Esophagus squamous epithelium (tissue), 5 donors: ENCODE data around the gene FAU. TPM values are rescaled to one million over a fixed set of nuclear protein-coding genes. Genes with fewer than 3 reads are reported as not detected.
"Not testable (repeated sequence)": the region's sequence is repeated elsewhere in the genome, so short reads cannot be mapped to it uniquely, and the experiment has no call there.

ENCODE experiments used
- DNase-seq: peaks from one replicate; lab custom pipeline; 2025; lab: John Stamatoyannopoulos, UW
- H3K27ac ChIP-seq, 4 donors: fragments of 200-600 bp; sonication (generic); one replicate each; pipeline ENCODE4 v1.5.1; 2016 to 2019; ENCODE audit warnings: mild to moderate bottlenecking in 1 of 4
- H3K27me3 ChIP-seq, 4 donors: fragments of 200-600 bp; sonication (generic); 1 replicate in 3 of 4; 2 replicates in 1 of 4; pipeline versions ENCODE4 v1.5.1 to v1.6.0; 2017 to 2021; ENCODE audit warnings: antibody characterized with exemption in 1 of 4
- H3K36me3 ChIP-seq, 3 donors: fragments of 200-600 bp; sonication (generic); one replicate each; pipeline ENCODE4 v1.5.1; 2016 to 2019
- H3K4me1 ChIP-seq, 3 donors: fragments of 200-600 bp; sonication (generic); one replicate each; pipeline ENCODE4 v1.5.1; 2017 to 2019
- H3K4me3 ChIP-seq, 4 donors: fragments of 200-600 bp; sonication (generic); 1 replicate in 3 of 4; 2 replicates in 1 of 4; pipeline ENCODE4 v1.5.1; 2016 to 2019; ENCODE audit warnings: mild to moderate bottlenecking in 2 of 4, moderate library complexity in 1 of 4
- H3K9me3 ChIP-seq, 3 donors: fragments of 200-600 bp; sonication (generic); one replicate each; pipeline ENCODE4 v1.5.1; 2016 to 2019
- POLR2A ChIP-seq, 4 donors: fragments of 450-650 bp; IDR thresholded peaks; one replicate each; pipeline ENCODE4 v1.6.1; 2017; ENCODE audit warnings: antibody characterized with exemption in 4 of 4, mild to moderate bottlenecking in 4 of 4, moderate library complexity in 3 of 4
- WGBS, 2 donors: methylation state at CpG; one replicate each; pipeline ENCODE4 v1.1.5; 2018; 5-methylcytosine and 5-hydroxymethylcytosine counted together
- intact Hi-C: fragments of 100-400 bp; cut with DNase I; formaldehyde crosslinking; loops from one replicate; pipeline ENCODE4 v1.15.0; 2022
- total RNA-seq, 4 donors: library from RNA; depleted of rRNA; stranded (reverse); fragments of >200 nt; gene quantifications; one replicate each; pipeline ENCODE4 v1.1.0, GENCODE V29; 2016
- TF ChIP-seq, protein P1 (sequence below), 6 experiments: fragments of 450-650 bp in 4 of 6; fragments of 200-600 bp in 2 of 6; sonication (generic) in 2 of 6; IDR thresholded peaks; one replicate each; pipeline ENCODE4 v1.5.1; 2016 to 2019; ENCODE audit warnings: antibody characterized with exemption in 6 of 6, mild to moderate bottlenecking in 4 of 6, moderate library complexity in 4 of 6
- donor health status: DM: yes; HTN: yes; CAD: no.

Gene FAU
- total RNA-seq, 4 donors from 2014 or later = 436 to 777 (median 528) TPM

DNA sequence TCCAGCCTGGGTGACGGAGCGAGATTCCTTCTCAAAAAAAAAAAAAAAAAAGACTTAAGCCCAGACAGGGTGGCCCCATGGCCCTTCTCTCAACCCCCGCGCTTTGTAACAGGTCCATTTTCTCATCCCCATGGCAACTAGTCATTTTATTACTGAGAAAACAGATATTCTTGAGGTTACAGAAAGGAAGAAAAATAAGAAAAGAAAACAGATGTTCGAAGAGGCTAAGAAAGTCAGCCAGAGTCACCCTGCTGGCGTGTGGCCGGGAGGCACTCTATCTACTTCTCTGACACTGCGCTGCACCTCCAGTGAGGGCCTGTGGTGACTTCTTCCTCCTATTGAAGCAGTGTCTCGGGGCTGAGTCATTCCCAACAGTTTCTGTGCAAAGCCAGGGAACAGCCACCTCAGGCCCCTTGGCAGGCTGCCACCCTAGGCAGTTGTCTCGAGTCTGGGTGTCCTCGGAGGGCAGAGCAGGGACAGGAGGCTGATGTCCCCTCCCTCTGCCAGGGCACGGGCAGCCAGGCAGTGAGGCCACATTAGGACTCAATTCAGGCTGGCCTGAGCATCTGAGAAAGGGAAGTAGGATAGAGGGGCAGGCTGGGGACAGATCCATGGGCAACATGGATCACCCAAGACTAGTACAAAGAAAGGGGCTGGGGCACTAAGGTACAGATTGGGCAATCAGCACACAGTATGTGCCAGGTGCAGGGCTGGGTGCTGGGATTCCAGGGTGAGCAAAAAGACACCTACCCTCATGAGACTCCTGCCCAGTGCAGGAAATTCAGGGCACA lies 28.8 kb upstream of the FAU start:
- 15 to 35% methylated on average over 8 to 10 of the region's 12 CpGs for WGBS, 2 donors
- TF ChIP-seq, protein P1, sequence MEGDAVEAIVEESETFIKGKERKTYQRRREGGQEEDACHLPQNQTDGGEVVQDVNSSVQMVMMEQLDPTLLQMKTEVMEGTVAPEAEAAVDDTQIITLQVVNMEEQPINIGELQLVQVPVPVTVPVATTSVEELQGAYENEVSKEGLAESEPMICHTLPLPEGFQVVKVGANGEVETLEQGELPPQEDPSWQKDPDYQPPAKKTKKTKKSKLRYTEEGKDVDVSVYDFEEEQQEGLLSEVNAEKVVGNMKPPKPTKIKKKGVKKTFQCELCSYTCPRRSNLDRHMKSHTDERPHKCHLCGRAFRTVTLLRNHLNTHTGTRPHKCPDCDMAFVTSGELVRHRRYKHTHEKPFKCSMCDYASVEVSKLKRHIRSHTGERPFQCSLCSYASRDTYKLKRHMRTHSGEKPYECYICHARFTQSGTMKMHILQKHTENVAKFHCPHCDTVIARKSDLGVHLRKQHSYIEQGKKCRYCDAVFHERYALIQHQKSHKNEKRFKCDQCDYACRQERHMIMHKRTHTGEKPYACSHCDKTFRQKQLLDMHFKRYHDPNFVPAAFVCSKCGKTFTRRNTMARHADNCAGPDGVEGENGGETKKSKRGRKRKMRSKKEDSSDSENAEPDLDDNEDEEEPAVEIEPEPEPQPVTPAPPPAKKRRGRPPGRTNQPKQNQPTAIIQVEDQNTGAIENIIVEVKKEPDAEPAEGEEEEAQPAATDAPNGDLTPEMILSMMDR (IDR thresholded peaks at IDR 0.05) = peak in 1 of 6 experiments; percentile 23
- peak in 1 of 4 donors; percentile 43 for TF ChIP-seq POLR2A (IDR thresholded peaks at IDR 0.05)
- H3K4me1 ChIP-seq = peaks cover 7 to 49% (median 16%) of the 10 kb centered on the region in 3 donors
- H3K27ac ChIP-seq = peak overlapping the region; percentile 84 to 90 (median 87)
- intact Hi-C loops = no loop called here
- peaks cover 0 to 11% (median 0%) of the 10 kb centered on the region in 3 donors for H3K9me3 ChIP-seq
- no peak for DNase-seq
- no peaks in the 10 kb centered on the region for H3K27me3 ChIP-seq
- no peaks in the 10 kb centered on the region for H3K36me3 ChIP-seq
- peak overlapping the region in 1 of 4 donors; percentile 12 for H3K4me3 ChIP-seq

DNA sequence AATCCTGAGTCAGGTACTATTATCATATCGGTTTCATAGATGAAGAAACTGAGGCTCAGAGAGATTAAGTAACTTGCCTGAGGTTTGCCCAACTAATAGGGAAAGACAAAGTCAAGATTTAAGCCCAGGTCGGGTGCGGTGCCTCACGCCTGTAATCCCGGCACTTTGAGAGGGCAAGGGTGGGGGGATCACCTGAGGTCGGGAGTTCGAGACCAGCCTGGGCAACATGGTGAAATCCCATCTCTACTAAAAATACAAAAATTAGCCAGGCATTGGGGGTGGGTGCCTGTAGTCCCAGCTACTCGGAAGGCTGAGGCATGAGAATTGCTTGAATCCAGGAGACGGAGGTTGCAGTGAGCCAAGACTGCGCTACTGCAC lies 28.2 kb upstream of the FAU start:
- Histone ChIP-seq H3K27ac (peak overlapping the region; percentile 84 to 90 (median 87)), H3K9me3 (peaks cover 0 to 11% (median 0%) of the 10 kb centered on the region in 3 donors), H3K4me1 (peaks cover 7 to 49% (median 16%) of the 10 kb centered on the region in 3 donors)
- WGBS, 2 donors = 58 to 59% methylated on average over 10 of the region's 10 CpGs
- intact Hi-C loops, H3K4me3 ChIP-seq, H3K36me3 ChIP-seq, H3K27me3 ChIP-seq, DNase-seq: not testable (repeated sequence)

DNA sequence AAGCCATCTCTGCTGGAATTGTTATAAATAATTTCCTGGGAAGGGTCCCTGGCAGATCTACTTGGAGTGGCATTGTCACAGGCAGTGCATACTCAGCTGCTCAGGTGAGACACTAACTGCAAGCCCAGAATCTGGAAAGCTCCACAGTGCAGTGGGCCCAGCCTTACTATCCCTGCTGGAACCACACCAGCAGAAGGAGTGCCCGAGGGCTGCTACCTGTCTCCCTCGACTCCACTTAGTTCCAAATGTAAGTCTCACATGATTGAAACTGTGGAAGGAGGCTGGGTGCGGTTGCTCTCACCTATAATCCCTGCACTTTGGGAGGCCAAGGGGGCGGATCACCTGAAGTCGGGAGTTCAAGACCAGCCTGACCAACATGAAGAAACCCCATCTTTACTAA lies 26.7 kb upstream of the FAU start:
- no peaks in the 10 kb centered on the region for H3K27me3 ChIP-seq
- peaks cover 0 to 11% (median 0%) of the 10 kb centered on the region in 3 donors for H3K9me3 ChIP-seq
- TF ChIP-seq POLR2A (IDR thresholded peaks at IDR 0.05) = no peak
- TF ChIP-seq, protein P1 (IDR thresholded peaks at IDR 0.05) = no peak
- 61% methylated on average over 4 of the region's 5 CpGs; no CpG with 5 or more reads in 1 of the 2 donors for WGBS, 2 donors
- no peak for DNase-seq
- H3K36me3 ChIP-seq = no peaks in the 10 kb centered on the region
- peaks cover 7 to 49% (median 16%) of the 10 kb centered on the region in 3 donors for H3K4me1 ChIP-seq
- peak overlapping the region in 2 of 4 donors; percentile 67 to 86 for H3K27ac ChIP-seq
- intact Hi-C loops = no loop called here
- H3K4me3 ChIP-seq = no peak overlapping the region

DNA sequence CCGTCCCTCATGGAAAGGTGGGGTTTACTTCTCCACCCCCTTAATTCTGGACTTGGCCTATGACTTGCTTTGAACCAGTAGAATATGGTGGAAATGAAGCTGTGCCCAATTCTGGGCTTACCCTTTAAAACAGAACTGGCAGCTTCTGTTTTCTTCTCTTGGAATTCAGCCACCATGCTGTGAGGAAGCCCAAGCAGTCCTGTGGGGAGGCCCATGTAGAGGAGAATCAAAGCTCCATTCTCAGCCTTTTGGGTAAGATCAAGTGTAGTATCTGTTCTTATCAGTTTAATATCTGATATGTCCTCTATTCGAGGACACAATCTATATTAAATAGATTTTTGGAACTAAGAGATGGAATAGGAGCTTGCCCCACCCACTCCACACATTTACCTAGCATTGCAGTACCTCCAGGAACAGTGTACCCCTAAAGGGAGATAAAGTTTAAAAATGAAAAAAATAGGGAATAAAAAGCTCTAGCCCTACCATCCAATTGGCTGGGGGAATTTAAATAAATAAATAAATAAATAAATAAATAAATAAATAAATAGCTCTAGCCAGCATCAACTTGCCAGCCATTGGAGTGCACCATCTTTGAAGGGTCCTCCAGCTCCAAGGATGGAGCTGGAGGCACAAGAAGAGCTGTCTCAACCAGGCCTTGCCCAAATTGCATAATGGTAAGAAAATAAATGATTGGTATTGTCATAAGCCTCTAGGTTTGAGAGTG lies 25.6 kb upstream of the FAU start:
- intact Hi-C loops = no loop called here
- H3K4me1 ChIP-seq = peaks cover 7 to 44% (median 16%) of the 10 kb centered on the region in 3 donors
- 58 to 96% methylated on average over 2 of the region's 2 CpGs for WGBS, 2 donors
- no peaks in the 10 kb centered on the region for H3K36me3 ChIP-seq
- H3K9me3 ChIP-seq = peaks cover 0 to 11% (median 0%) of the 10 kb centered on the region in 3 donors
- no peak for DNase-seq
- peak overlapping the region in 1 of 4 donors; percentile 9 for H3K27ac ChIP-seq
- no peak overlapping the region for H3K4me3 ChIP-seq
- H3K27me3 ChIP-seq = no peaks in the 10 kb centered on the region
- TF ChIP-seq, protein P1 (IDR thresholded peaks at IDR 0.05) = no peak
- TF ChIP-seq POLR2A (IDR thresholded peaks at IDR 0.05) = no peak

DNA sequence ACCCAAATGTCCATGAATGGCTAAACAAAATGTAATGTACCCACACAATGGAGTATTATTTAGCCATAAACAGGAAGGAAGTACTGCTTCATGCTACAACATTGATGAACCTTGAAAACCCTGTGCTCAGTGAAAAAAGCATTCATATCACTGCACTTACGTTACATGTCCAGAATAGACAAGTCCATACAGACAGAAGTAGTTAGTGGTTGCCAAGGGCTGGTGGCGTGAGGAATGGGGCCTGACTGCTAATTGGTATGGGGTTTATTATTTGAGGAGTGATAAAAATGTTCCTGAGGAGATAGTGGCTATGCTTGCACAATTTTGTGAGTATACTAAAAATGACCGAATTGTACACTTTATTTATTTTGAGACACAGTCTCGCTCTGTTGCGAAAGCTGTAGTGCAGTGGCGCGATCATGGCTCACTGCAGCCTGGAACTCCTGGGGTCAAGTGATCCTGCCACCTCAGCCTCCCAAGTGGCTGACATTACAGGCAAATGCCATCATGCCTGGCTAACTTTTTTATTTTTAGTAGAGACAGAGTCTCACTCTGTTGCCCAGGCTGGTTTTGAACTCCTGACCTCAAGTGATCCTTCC lies 20.1 kb upstream of the FAU start:
- no peak for DNase-seq
- intact Hi-C loops = no loop called here
- H3K9me3 ChIP-seq = peaks cover 0 to 2% (median 0%) of the 10 kb centered on the region in 3 donors
- H3K4me1 ChIP-seq = peaks cover 0 to 24% (median 0%) of the 10 kb centered on the region in 3 donors
- no peaks in the 10 kb centered on the region for H3K27me3 ChIP-seq
- H3K36me3 ChIP-seq = no peaks in the 10 kb centered on the region
- no peak overlapping the region for H3K4me3 ChIP-seq
- TF ChIP-seq, protein P1 (IDR thresholded peaks at IDR 0.05) = no peak
- no peak for TF ChIP-seq POLR2A (IDR thresholded peaks at IDR 0.05)
- 68 to 79% methylated on average over 7 of the region's 7 CpGs for WGBS, 2 donors
- no peak overlapping the region for H3K27ac ChIP-seq
